HG03558 (cell line): ENCODE results near the gene TMEM222.

Experiments used
- ATAC-seq: cut with Tn5 transposase; IDR thresholded peaks from one replicate; pipeline ENCODE4 v1.9.1; 2021; ENCODE audit warnings: moderate number of reproducible peaks; ENCODE audit not compliant: unreplicated experiment; ENCODE audit errors: extremely low read depth

TMEM222 gene

DNA sequence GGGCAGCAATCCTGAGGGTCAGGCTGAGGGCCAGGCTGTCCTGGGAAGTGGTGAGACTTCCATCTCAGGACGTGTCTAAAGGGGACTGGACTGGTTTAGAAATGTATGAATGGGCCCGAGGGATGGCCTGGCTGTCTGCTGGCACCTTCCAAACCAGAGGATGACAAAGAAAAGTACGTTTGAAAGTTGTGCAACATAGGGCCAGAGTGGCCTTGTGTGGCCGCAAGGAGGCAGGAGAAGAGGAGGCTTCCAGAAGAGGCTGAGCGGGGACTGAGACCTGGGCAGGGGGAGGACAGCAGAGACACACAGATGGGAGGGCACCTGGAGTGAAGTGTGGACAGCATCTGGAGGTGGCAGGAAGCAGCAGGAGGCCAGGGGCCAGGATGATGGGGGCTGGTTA, 17.2 kb downstream of the TMEM222 start:
- no peak for ATAC-seq

- no peak for ATAC-seq
These were observed 19.7 kb downstream of the TMEM222 start, which contains the start of gene SYTL1 for GRCh38 chr1:27341525-27342252. Gene SYTL1 (plus strand): TSS chr1:27342022. CDS start chr1:27345335, 3,313 bp downstream.

DNA sequence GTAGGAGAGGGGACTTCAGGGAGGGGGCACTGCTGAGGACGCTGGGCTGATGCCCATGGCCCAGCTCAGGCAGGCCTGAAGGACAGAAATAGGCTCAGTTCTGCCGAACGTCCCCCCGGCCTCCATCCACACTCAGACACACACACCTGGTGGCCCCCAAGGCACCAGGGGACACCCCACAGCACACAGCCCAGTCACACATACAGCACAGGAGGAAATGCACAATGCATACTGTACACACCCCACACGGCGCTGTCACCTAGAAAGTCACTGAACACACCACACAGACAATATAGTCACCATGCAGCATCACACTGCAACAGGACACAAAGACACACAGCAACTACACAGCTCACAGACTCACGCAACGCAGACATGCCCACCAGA, 20.4 kb downstream of the TMEM222 start:
- no peak for ATAC-seq

GRCh38 chr1:27342778-27343638, 21.0 kb downstream of the TMEM222 start:
- no peak for ATAC-seq

DNA sequence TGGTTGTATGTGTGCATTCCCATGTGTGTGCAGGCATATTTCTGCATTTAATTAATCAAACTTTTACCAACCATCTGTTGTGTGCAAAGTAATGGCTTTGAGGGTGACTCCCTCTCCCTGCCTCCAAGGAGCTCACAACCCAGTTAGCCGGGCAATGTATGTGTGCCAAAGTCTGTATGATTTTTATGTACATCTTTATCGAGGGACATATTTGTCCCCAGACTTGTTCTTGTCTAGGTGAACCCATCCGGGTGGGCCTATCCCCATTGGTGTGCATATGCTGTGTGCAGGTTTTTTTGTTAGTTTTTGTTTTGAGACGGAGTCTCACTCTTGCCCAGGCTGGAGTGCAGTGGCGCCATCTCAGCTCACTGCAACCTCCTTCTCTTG, 21.7 kb downstream of the TMEM222 start:
- no peak for ATAC-seq

DNA sequence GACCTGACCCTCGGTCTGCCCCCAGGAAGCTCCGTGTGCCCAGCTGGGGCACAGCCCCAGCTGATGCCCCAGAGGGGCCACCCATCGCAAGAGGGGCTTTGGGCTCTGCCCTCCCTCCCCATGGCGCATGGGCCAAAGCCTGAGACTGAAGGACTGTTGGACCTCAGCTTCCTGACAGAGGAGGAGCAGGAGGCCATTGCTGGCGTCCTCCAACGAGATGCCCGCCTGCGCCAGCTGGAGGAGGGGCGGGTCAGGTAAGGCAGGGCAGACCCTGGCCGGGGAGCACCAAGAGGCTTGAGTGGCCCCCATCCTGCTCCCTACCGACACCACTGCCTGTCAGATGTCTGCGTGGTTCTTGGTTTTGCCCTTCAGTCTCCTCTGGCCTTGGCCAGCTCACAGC, 23.3 kb downstream of the TMEM222 start:
- ATAC-seq, result no peak

- no peak for ATAC-seq
These were observed 24.4 kb downstream of the TMEM222 start for GRCh38 chr1:27346357-27346756.

DNA sequence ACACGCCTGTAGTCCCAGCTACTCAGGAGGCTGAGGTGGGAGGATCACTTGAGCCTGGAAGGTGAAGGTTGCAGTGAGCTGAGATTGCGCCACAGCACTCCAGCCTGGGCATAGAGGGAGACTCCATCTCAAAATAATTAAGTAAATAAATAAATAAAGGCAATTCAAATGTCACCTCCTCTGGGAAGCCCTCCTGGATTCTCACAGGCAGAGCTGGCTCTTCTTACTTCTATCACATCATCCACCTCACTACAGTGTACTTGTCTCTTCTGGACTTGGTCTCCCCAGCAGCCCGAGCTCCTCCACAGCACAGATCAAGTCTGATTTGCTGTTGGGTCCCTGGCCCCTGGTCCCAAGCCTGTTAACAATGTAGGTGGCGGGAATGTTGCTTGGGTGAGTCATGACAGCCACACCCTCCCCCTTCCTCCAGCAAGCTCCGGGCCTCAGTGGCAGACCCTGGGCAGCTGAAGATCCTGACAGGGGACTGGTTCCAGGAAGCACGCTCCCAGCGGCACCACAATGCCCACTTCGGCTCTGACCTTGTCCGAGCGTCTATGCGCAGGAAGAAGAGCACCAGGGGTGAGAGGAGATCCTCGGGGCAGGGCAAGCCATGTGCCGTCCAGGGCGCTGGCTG, 25.1 kb downstream of the TMEM222 start:
- ATAC-seq, result no peak

GRCh38 chr1:27348861-27349783, 27.2 kb downstream of the TMEM222 start:
- no peak for ATAC-seq

- no peak for ATAC-seq
These were observed 28.1 kb downstream of the TMEM222 start for GRCh38 chr1:27349784-27350662.

- no peak for ATAC-seq
These were observed 28.9 kb downstream of the TMEM222 start for GRCh38 chr1:27350663-27351540.

- ATAC-seq, result no peak
These were observed 29.7 kb downstream of the TMEM222 start for GRCh38 chr1:27351541-27352107.

DNA sequence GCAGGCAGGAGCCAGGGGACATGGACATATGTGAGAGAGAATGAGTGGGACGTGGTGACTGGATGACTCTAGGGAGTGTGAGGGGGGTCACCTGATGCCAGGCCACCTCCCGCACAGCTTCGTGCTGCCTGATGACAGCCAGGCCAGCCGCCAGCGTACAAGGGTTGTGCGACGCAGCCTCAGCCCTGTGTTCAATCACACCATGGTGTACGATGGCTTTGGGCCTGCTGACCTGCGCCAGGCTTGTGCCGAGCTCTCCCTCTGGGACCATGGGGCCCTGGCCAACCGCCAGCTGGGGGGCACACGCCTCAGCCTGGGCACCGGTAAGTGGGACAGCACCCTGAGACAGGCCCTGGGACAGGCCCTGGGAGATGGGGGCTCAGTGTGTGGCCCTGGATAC, 31.2 kb downstream of the TMEM222 start:
- no peak for ATAC-seq

- ATAC-seq, result no peak
These were observed 31.7 kb downstream of the TMEM222 start for GRCh38 chr1:27353629-27354028.

GRCh38 chr1:27355683-27356082, 33.7 kb downstream of the TMEM222 start:
- ATAC-seq, result no peak

DNA sequence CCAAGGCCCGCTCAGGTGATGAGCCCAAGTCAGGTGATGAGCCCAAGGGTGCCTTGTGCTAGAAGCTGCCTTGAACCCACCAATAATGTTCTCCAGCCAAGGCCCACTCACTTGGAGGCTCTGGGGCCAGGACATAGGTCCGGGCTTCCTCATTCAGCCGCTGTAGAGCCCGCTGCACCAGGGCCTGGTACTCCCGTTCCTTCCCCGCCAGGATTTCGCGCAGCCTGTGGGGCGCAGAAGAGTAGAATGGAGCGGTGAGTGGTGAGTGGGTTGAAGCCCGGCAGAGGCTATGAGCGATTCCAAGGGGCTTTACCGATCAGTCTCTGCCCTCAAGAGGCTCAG, 34.3 kb downstream of the TMEM222 start:
- ATAC-seq, result no peak

DNA sequence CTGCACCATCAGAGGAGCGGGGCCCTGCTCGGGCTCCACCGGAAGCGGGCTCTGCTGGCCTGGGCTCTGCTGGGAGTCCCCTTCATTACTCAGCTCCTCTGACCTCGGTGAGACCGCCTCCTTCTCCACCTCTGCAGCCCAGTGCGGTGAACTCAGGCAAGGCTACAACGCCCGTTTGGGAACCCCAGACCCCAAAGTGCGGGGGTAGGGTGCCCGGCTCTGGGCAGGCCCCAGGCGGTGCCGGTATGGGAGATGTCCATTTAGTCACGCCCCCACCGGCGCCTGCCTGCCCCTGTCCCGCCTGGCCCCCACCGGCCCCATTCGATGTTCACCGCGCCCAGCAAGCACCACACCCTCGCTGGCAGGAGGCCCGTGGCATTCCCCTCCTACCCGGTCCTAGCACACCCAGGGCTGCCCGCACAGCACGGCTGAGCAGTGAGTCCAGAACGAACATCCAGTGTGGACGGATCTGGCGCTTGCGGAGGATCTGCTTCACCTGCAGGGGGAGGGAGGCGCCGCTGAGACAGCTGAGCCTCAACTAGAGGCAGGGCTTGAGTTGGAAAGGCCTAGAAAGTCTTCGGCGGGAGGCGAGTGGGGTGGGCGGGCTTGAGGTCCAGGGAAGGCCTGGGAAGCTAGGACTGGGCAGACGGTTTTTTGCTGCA, 34.8 kb downstream of the TMEM222 start:
- ATAC-seq, result no peak
